ENCODE results near the gene REP15.
"Not testable (repeated sequence)": the region's sequence is repeated elsewhere in the genome, so short reads cannot be mapped to it uniquely, and the experiment has no call there.

The REP15 gene

DNA sequence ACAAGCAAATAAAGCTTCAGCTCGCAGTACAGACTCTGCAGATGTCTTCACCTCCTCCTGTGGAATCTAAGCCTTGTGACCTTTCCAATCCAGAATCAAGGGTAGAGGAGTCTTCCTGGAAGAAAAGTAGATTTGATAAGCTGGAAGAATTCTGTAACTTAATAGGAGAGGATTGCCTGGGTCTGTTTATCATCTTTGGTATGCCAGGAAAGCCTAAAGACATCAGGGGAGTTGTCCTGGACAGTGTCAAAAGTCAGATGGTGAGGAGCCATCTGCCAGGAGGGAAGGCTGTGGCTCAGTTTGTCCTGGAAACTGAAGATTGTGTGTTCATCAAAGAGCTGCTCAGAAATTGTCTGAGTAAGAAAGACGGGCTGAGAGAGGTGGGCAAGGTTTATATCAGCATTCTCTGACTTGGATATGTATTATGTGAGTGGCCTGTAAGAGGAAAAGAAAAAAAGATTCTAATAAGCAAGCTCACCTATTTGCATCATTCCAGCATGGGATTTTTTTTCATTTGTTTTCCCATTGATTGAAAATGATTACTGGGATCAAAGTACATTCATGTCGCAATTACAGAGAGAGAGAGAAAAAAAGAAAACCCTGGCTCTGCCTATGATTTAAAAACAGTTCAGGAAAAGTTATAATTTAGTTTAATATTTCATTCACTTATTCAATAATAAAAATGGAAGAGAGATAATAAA lies 767 bp downstream of the REP15 start:
- DNase-seq (ENCODE audit: low spot score): no peak

- peak; percentile 77 for DNase-seq (ENCODE audit: low spot score)
Measured at GRCh38 chr12:27703720-27704452, 7.6 kb downstream of the REP15 start.

DNA sequence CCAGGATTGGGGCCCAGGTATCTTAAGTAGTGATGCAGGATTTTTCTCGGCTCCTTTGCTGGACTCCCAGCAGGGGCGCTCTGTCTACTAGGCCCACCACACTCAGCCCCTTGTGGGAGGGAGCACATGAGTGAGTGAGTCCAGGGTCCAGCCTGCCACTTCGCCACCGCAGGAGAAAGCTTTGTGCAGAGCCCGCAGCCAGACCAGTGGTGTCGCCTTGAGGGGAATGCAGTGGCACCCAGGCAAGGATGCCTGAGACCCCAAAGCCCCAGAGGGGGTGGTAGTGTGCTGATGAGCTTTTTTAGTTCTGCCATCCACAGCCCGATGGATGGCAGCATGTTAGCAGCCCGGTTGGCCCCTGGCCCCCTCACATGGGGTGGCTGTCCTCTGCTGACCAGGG lies 9.0 kb downstream of the REP15 start:
- DNase-seq (ENCODE audit: low spot score): no peak

DNA sequence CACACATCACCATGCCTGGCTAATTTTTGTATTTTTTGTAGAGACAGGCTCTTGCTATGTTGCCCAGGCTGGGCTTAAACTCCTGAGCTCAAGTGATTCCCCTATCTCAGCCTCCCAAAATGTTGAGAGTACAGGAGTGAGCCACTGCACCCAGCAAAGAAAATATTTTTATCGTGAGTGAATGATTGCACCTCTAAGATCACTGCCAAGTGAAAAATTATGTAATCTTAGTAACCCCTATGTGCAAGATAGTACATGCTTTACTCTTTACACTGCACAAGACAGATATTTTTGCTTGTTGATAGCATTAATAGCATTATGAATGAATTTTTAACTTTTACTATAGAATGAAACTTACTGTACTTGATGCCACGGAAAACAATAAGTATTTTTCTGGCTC lies 11.0 kb downstream of the REP15 start:
- no peak for DNase-seq (ENCODE audit: low spot score)

DNA sequence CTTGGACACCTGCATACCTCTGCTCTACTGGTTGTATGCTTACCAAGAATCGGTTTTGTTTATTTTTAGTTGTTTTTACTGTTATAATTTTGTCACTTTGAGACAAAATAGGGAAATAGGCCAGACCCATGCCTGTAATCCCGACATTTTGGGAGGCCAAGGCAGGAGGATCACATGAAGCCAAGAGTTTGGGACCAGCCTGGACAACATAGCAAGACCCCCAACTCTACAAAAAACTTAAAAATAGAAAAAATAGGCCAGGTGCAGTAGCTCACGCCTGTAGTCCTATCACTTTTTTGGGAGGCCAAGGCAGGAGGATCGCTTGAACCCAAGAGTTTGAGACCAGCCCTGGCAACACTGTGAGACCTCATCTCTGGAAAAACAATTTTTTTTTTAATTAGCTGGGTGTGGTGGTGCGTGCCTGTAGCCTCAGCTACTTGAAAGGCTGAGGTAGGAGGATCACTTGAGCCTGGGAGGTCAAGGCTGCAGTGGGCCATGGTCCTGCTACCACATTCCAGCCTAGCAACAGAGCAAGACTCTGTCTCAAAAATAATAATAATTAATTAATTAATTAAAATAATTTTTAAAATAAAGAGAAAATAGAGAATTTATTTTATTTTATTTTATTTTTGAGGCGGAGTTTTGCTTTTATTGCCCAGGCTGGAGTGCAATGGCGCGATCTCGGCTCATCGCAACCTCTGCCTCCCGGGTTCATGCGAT lies 13.1 kb downstream of the REP15 start:
- DNase-seq (ENCODE audit: low spot score): no peak

GRCh38 chr12:27709932-27710591 lies 13.8 kb downstream of the REP15 start:
- DNase-seq (ENCODE audit: low spot score): peak; percentile 31

DNA sequence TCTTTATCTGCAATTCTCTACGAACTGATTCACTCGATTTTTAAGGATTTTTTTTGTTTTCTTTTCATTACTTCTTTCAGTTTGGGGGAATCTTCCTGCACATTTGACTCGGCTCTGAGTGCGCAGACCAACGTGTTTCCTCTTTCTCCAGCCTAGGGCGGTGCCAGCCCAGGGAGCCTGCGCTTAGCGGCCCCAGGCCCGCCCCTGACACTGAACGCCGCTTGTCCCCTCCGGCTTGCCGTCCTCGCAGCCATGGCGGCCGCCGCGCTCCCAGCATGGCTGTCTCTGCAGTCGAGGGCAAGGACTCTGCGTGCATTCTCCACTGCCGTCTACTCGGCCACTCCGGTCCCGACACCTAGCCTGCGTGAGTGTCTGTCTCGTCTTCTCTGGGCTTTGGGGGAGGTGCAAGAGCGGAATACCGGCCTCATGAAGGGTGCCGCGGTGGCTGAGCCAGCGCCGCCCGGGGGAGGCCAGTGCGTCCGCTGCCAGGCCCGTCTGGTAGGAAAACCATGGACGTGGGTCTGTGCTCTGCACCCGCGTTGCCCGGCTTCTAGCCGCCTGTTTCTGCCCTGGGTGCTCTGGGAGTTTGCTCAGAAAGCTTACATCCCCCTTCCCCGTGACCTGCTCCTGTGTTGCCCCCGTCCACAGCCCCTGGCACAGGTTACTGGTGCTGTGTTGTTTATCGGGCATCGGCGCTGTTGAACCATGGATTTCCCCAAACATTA lies 14.5 kb downstream of the REP15 start, which contains the start of gene MRPS35:
Gene MRPS35 (plus strand): TSS at position 241 of the 725 bp plus-strand sequence. CDS start 12 bp downstream, at position 253.
- peak; percentile 93 for DNase-seq (ENCODE audit: low spot score)

GRCh38 chr12:27711317-27711682 lies 15.1 kb downstream of the REP15 start:
- DNase-seq (ENCODE audit: low spot score): peak; percentile 5

- DNase-seq (ENCODE audit: low spot score): no peak
Measured at GRCh38 chr12:27711967-27712366, 15.7 kb downstream of the REP15 start.

- no peak for DNase-seq (ENCODE audit: low spot score)
Measured at GRCh38 chr12:27723212-27723611, 27.0 kb downstream of the REP15 start.

DNA sequence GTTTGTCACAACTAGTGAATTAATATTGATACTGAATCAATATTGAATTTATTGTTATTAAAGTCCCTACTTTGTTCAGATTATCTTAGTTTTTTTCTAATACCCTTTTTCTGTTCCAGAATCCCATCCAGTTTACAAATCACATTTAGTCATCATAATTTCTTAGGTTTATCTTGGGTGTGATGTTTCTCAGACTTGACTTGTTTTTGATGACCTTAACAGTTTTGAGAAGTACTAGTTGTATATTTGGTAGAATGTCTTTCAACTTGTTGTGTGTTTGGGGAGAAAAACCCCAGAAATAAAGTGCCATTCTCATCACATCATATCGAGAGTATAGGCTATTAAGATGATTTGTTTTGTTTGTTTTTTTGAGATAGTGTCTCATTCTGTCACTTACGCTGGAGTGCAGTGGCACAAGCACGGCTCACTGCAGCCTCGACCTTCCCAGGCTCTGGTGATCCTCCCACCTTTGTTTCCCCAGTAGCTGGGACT lies 33.9 kb downstream of the REP15 start:
- no peak for DNase-seq (ENCODE audit: low spot score)

- DNase-seq (ENCODE audit: low spot score): no peak
Measured at GRCh38 chr12:27732281-27732680, 36.0 kb downstream of the REP15 start.

DNA sequence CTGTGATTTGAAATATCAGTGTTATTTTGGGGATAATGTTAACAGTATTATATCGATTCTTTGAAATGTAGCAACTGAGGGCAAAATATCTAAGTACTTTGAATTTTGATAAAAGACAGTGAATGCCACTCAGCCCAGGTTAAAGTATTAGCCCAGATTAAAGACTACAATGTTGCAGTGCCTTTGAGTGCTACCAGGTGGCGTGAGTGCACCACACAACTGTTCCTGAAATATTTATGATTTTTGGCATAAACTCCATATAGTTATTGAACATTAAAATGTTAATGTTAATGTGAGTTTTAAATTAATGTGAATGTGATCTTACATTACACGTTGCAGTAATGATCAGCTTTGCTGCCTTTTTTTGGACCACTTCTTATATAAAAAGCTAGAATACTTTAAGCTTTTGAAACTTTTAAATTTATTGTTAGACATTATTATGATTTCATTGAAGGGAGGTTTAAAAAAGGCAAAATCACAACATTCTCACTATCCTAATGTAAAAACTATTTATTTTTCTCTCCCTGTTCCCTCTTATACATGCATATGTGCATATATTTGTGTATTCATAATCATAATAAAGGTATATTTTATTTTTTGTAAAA lies 36.9 kb downstream of the REP15 start:
- peak; percentile 52 for DNase-seq (ENCODE audit: low spot score)

DNA sequence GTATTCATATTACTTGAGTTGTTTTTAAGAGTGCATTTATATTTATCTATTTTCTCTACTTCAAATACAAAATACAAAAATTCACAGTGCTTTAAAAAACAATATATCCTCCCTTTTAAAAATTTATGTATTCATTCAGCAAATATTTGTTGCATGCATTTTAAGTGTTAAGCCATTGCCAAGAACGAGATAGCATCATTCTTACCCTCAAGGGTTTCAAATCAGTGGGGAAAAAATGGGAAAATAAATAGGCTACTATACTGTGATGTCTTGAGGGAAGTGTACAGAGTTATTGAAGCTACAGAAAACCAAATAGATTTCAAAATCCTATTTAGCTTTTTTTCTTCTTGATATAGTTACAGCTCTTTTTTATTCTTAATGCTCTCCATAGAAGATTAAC lies 37.5 kb downstream of the REP15 start:
- no peak for DNase-seq (ENCODE audit: low spot score)

- not testable (repeated sequence) for DNase-seq (ENCODE audit: low spot score)
Measured at GRCh38 chr12:27734321-27734720, 38.1 kb downstream of the REP15 start.

- no peak for DNase-seq (ENCODE audit: low spot score)
Measured at GRCh38 chr12:27743601-27744000, 47.4 kb downstream of the REP15 start.

DNA sequence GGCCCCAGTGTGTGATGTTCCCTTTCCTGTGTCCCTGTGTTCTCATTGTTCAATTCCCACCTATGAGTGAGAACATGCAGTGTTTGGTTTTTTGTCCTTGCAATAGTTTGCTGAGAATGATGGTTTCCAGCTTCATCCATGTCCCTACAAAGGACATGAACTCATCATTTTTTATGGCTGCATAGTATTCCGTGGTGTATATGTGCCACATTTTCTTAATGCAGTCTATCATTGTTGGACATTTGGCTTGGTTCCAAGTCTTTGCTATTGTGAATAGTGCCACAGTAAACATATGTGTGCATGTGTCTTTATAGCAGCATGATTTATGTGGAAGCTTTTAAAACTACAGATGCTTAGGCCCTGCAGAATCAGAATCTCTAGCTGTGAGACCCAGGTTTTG lies 49.5 kb downstream of the REP15 start:
- DNase-seq (ENCODE audit: low spot score): not testable (repeated sequence)
